Ovary (tissue), 1 donor: Measurements from ENCODE around the gene GPR87.

Experiments
- EP300 ChIP-seq: sonication (generic); formaldehyde crosslinking; IDR thresholded peaks from one replicate; pipeline ENCODE4 v1.6.1; 2017; ENCODE audit warnings: antibody characterized with exemption
- POLR2A ChIP-seq: fragments of 450-650 bp; IDR thresholded peaks from one replicate; pipeline ENCODE4 v1.6.1; 2017; ENCODE audit warnings: antibody characterized with exemption, mild to moderate bottlenecking, moderate library complexity

DNA sequence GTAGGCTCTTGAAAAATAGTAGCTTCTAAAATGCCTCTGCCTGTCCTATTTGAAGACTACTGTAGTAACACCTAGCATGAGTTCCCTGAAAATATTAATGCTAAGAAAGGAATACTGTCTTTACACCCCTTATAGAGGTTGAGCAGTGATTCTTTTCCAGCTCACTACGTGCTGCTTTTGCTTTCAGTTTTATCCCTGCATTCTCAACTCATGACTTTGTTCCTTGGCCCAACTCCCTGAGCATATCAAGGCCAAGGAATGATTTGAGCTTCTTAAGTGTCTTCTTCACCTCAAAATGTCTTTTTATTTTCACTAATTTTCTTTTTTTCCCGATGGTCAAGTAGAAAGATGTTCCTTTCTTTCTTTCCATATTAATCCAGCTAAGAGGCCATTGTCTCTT is 29.2 kb upstream of the GPR87 start:
- no peak for TF ChIP-seq EP300
- TF ChIP-seq POLR2A, result no peak
